GM18508 (cell line): Measurements from ENCODE around the gene CDH3.

Experiments
- ATAC-seq: cut with Tn5 transposase; IDR thresholded peaks from one replicate; pipeline ENCODE4 v1.9.1; 2021; ENCODE audit warnings: moderate number of reproducible peaks; ENCODE audit not compliant: insufficient read depth, unreplicated experiment

CDH3 gene

DNA sequence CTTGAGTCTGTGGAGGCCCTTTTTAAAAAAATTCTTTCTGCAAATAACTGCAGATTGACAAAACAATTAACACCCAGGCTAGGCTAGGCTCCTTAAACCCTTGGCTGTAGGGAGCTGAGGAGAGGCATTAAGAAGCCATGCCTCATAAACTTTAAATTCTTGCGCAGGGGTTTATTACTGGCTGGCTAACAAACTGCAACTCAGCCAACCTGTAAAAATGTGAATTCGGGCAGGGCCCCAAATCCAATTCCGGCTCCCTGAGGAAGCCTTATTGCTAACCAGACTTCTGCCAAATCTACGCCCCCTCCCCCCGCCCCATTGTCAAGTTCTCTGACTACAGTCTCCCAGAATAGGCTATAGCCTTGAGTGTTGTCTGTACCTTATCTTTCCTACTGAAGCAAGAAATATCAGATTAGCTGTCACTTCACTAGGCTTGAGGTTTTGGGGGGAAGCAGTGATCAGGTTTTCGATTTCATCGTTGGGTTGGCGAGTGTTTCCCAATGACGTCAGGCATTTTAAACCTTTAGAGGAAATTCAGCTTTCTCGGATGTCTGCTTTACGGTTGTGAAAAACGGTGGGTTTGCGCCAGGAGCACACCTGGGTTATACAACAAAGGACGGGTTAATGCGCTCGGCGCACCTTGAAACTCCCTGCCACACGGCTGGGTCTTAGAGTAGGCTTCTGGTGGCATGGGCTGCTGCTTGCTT lies 2.0 kb downstream of the CDH3 start:
- ATAC-seq = no peak

DNA sequence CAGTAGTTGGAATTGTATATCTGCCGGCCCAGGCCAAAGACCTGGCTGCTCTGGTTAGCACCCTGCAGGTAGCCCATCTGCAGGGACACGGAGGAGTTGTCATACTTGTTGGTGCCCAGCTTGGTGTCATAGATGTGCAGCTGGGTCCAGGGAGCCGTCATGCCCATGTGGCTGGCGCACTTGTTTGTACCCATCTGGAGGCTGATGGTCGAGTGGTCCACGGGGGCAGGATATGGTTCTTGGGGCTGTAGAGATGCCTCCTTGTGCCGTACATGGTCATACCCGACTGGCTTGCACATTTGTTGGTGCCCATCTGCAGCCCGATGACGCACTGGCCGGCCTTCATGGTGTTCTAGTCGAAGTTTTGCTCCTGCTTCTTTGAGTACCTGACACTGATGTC lies 6.0 kb downstream of the CDH3 start:
- ATAC-seq = no peak

- no peak for ATAC-seq
Measured at GRCh38 chr16:68652659-68653058, 7.5 kb downstream of the CDH3 start.

- ATAC-seq = no peak
Measured at GRCh38 chr16:68655806-68656205, 10.7 kb downstream of the CDH3 start.

GRCh38 chr16:68656751-68657150 lies 11.6 kb downstream of the CDH3 start:
- no peak for ATAC-seq

- ATAC-seq = no peak
Measured at GRCh38 chr16:68658341-68658973, 13.3 kb downstream of the CDH3 start.

DNA sequence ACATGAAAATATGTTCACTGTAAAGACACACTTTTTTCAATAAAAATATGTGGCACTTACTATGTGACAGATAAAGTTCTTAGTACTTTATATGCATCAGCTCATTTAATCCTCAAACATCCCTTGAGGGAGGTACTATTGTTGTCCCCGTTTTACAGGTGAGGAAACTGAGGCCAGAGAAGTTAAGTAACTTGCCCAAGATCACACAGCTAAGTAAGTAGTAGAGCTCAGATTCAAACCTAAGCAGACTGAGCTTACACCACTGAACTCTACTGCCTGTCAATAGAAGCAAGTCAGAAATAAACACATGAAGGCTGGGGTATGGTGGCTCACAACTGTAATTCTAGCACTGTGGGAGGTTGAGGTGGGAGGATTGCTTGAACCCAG lies 13.9 kb downstream of the CDH3 start:
- no peak for ATAC-seq

DNA sequence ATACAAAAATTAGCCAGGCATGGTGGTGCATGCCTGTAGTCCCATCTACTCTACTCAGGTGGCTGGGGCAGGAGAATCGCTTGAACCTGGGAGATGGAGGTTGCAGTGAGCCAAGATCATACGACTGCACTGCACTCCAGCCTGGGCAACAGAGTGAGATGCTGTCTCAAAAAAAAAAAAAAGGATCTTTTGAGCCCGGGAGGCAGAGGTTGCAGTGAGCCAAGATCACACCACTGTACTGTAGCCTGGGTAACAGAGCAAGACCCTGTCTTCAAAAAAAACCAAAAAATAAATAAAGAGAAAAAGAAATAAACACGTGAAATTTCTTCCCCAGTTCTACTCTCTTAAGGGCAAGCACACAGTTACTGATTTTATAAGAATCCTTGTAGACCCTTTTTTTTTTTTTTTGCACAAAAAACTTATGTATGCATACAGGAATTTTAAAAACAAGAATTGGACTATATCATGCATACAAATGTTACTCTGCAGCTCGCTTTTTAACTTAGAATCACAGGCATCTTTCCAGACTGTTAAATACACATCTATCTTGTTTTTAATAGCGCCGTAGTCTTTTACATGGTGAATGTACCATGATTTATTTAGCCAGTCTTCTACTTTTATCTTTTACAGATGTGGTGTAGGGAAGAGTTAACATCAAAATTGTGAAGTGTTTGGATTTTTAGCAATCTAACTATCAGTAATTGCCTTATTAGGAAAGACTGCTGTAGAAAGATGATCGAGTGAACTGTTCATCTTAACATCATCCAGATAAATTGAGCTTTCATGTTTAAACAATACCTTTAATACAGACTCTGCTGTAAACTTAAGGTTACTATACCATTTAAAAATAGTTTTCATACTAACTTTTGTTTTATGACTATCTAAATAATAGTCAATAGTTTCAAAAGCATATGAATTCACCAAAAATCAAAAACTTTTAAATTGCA lies 14.6 kb downstream of the CDH3 start:
- ATAC-seq = no peak

- ATAC-seq = no peak
Measured at GRCh38 chr16:68660359-68660795, 15.3 kb downstream of the CDH3 start.

DNA sequence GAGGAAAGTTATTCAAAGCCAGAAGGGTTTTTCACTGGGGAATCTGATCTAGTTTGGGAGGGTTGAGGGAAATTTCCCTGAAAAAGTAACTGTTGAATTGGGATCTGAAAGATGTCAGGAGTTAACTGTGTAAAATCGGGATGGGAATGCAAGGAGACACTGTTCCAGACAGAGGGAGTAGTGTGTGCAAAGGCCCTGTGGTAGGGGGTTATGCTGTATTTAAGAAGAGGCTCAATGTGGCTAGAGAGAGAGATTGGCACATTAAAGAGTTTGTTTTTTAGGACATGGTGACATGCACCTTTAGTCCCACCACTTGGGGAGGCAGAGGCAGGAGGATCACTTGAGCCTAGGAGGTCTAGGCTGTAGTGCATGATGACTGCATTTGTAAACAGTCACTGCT lies 16.9 kb downstream of the CDH3 start:
- no peak for ATAC-seq

DNA sequence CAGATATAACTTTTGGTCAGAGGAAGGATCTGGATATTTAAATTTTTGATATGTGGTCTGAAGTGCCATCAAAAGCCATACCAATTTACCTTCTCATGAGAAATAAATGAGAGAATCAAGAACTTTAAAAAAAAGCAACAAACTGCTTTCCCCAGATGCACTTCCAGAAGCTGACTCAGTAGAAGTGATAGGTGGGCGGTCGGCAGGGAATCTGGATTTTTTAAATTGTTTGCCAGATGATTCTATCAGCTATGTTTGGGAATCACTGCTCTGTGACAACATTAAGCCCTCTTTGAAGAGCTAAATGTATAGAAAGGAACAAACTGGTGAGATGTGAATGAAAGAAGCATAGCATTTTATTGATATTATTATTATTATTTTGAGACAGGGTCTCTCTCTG lies 19.2 kb downstream of the CDH3 start:
- no peak for ATAC-seq

- ATAC-seq = no peak
Measured at GRCh38 chr16:68665501-68665900, 20.4 kb downstream of the CDH3 start.

DNA sequence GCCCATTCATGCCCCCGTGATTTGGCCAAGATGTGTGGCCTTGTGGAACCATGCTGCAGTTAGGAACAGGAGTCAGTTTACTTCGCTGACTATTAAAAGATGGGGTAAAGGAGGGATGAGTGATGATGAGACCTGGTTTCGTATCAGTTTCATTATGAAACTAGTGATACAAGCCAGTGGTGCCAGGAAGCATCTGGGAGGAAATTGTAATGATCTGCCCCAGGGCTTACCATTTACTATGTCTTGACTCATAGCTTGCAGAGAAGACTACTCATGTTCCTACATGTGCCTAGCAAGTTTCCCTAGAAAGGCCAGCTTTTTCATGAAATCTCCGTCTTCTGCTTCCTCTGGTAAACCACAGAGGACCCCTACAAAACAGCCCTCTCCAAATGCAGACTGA lies 23.2 kb downstream of the CDH3 start:
- ATAC-seq = no peak

- no peak for ATAC-seq
Measured at GRCh38 chr16:68676113-68676860, 31.2 kb downstream of the CDH3 start.

- ATAC-seq = no peak
Measured at GRCh38 chr16:68681038-68681437, 35.9 kb downstream of the CDH3 start.

DNA sequence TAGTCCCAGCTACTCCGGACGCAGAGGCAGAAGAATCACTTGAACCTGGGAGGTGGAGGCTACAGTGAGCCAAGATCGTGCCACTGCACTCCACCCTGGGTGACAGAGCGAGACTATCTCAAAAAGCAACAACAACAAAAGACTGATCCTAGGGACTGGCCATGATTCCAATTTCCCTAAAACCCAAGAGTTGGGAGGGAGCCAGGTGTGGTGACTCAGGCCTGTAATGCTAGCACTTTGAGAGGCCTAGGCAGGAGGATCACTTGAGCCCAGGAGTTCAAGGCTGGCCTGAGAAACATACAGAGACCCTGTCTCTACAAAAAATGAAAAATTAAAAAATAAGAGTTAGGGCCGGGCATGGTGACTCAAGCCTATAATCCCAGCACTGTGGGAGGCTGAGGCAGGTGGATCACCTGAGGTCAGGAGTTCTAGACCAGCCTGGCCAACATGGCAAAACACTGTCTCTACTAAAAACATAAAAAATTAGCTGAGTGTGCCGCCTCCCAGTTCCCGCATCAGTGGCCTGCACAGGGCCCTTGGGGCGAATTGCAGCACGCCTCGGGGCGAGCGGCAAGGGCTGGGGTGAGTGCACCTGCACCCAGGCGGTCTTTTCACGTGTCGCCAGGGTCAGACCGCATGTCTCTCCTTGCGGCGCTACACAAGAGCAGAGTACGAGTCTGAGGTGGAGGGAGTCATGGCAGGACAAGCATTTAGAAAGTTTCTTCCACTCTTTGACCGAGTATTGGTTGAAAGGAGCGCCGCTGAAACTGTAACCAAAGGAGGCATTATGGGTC lies 40.8 kb downstream of the CDH3 start:
- ATAC-seq = no peak

DNA sequence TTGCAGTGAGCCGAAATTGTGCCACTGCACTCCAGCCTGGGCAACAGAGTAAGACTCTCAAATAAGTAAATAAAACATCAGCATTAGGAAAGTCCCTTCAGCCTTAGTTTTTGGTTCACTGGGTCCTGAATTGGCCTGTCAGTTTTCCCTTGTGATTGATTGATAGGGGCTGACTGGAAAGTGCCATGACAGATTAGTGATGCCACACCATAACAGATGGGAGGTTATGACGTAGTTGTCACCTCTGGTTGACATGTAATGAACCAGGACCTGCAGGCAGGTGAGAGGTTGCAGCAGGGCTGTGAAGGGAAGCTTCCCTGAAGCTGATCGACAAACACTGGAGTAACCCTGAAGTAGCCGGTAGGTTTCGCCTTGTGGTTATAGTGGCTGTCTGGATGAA lies 41.8 kb downstream of the CDH3 start:
- ATAC-seq = no peak

DNA sequence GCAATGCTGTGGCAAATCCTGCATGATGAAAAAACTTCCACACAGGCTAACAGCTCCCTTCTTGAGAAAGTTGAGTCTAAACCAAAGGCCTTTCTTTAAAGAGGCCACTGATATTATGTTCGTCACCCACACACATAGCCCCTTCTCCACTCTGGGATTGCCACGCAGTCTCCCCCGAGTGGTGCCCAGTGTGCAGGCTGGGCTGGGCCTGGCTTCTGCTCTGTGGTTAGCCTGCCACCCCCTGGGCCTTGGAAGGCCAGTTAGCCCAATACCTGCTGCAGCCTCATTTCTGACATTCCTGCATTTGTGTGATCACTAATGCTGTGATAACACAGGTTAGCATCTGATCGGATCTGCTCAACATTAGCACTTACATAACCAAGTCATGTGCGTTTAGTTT lies 44.8 kb downstream of the CDH3 start:
- no peak for ATAC-seq

DNA sequence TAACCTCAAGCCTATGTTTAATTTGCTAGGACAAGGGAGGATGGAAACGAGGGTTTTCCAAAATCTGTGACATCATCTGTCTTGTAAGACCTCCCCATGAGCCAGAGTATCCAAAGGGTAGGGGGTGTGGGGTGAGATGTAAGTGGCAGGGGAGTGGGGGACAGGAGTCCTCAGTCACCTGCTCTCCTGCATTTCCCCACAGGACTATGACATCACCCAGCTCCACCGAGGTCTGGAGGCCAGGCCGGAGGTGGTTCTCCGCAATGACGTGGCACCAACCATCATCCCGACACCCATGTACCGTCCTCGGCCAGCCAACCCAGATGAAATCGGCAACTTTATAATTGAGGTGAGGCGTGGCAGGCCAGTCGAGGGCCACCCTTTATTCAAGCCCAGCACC lies 50.5 kb downstream of the CDH3 start:
- no peak for ATAC-seq

- no peak for ATAC-seq
Measured at GRCh38 chr16:68696514-68696913, 51.4 kb downstream of the CDH3 start.
